OCI-LY1 (cell line): ENCODE results near the gene PGAP6.

Source experiments
- CTCF ChIP-seq: fragments of 200-600 bp; sonication (generic), shearing (Covaris generic); IDR thresholded peaks from 2 replicates; pipeline ENCODE4 v1.5.1; 2017; ENCODE audit warnings: mild to moderate bottlenecking, antibody characterized with exemption, low read length, moderate library complexity, mixed read lengths
- EZH2 ChIP-seq: fragments of 200-600 bp; sonication (generic), shearing (Covaris generic); IDR thresholded peaks from 2 replicates; pipeline ENCODE4 v1.8.0; 2017; ENCODE audit warnings: borderline replicate concordance, mixed run types, mild to moderate bottlenecking, antibody characterized with exemption, low read length, moderate library complexity, mixed read lengths

DNA sequence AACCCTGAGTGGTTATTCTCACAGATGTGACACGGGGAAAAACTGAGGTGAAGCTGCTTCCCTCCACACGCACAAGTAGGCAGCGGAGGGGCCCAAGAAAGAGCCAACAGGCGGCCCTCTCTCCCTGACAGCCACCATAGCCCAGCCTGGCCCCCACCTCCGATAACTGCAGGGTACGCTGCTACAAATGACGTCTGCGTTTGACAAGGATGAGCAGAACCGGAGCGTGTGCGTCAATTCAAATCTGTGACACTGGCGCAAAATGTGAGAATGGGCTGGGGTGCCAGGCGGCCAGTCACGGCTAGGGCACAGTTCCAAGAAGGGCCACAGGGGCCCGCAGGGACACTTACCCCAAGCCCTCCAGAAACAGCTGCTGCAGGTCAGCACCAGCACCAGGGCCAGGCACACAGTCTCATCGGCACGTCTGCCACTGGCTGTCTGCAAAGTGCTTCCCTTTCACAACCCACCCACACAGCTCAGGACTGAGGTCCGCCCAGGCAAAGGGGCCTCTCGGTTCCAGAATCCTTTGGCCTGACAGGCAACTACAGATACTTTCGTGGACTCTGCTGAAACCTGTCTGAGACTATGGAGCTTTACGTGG, 43.7 kb downstream of the PGAP6 start:
- no peak for TF ChIP-seq CTCF
- no peak for TF ChIP-seq EZH2
